HEK293 (cell line): ENCODE results near the gene AIG1.

Experiments
- CTCF ChIA-PET: fragments of 350-600 bp; formaldehyde crosslinking; extraction: SDS; loops from one replicate; lab custom pipeline; 2021; ENCODE audit warnings: antibody characterized with exemption; lab: Yijun Ruan, JAX
- POLR2A ChIA-PET: fragments of 300-600 bp; formaldehyde crosslinking; extraction: SDS; loops from one replicate; lab custom pipeline; 2020; ENCODE audit warnings: antibody characterized with exemption, inconsistent platforms; lab: Yijun Ruan, JAX
- H3K27ac ChIP-seq: fragments of 200-500 bp; sonication (Bioruptor generic); 2 replicates; pipeline ENCODE4 v1.5.1; 2014; ENCODE audit warnings: low read depth, low read length, control low read depth, inconsistent platforms; ENCODE audit errors: extremely low read depth
- H3K36me3 ChIP-seq, 2 experiments: fragments of 200-500 bp in 1 of 2; sonication (Bioruptor generic) in 1 of 2; 1 replicate in 1 of 2; 2 replicates in 1 of 2; pipeline ENCODE4 v1.5.1; 2014 to 2017; ENCODE audit warnings: inconsistent platforms in 2 of 2, low read length in 2 of 2; ENCODE audit not compliant: control insufficient read depth in 2 of 2, insufficient read depth in 1 of 2
- H3K4me1 ChIP-seq: fragments of 200-500 bp; sonication (Bioruptor generic); 2 replicates; pipeline ENCODE4 v1.5.1; 2014; ENCODE audit warnings: mild to moderate bottlenecking, low read length, inconsistent platforms; ENCODE audit not compliant: control insufficient read depth, insufficient read depth
- H3K4me3 ChIP-seq: 2 replicates; pipeline ENCODE4 v1.5.1; 2011; ENCODE audit warnings: low read depth, mild to moderate bottlenecking, control low read depth, low read length, moderate library complexity
- H3K9me3 ChIP-seq: fragments of 200-500 bp; sonication (Bioruptor generic); 2 replicates; pipeline ENCODE4 v1.5.1; 2014; ENCODE audit warnings: low read depth, low read length, inconsistent platforms; ENCODE audit not compliant: control insufficient read depth, insufficient read depth
- GLI2 ChIP-seq: fragments of 450-650 bp; formaldehyde crosslinking; IDR thresholded peaks from 2 replicates; pipeline ENCODE4; 2017; ENCODE audit warnings: missing biosample characterization, missing genetic modification characterization, low read depth, borderline replicate concordance
- GLIS2 ChIP-seq: fragments of 450-650 bp; formaldehyde crosslinking; IDR thresholded peaks from 2 replicates; pipeline ENCODE4 v1.5.1; 2016; ENCODE audit warnings: missing biosample characterization, missing genetic modification characterization
- KLF7 ChIP-seq: fragments of 450-650 bp; formaldehyde crosslinking; IDR thresholded peaks from 2 replicates; pipeline ENCODE4 v1.5.1; 2016; ENCODE audit warnings: missing biosample characterization, missing genetic modification characterization, borderline replicate concordance
- SCRT1 ChIP-seq: fragments of 450-650 bp; formaldehyde crosslinking; IDR thresholded peaks from 2 replicates; pipeline ENCODE4 v1.5.1; 2016; ENCODE audit warnings: missing biosample characterization, missing genetic modification characterization, borderline replicate concordance
- SP3 ChIP-seq: fragments of 450-650 bp; formaldehyde crosslinking; IDR thresholded peaks from 2 replicates; pipeline ENCODE4 v1.5.1; 2016; ENCODE audit warnings: missing biosample characterization, missing genetic modification characterization
- SP7 ChIP-seq: fragments of 450-650 bp; formaldehyde crosslinking; IDR thresholded peaks from 2 replicates; pipeline ENCODE4 v1.5.1; 2016; ENCODE audit warnings: missing biosample characterization, missing genetic modification characterization
- ZBTB1 ChIP-seq: fragments of 450-650 bp; formaldehyde crosslinking; IDR thresholded peaks from 2 replicates; pipeline ENCODE4 v1.5.1; 2016; ENCODE audit warnings: missing biosample characterization, missing genetic modification characterization
- ZBTB21 ChIP-seq: fragments of 450-650 bp; formaldehyde crosslinking; IDR thresholded peaks from 2 replicates; pipeline ENCODE4 v1.5.1; 2017; ENCODE audit warnings: missing biosample characterization, missing genetic modification characterization
- ZBTB48 ChIP-seq: fragments of 450-650 bp; formaldehyde crosslinking; IDR thresholded peaks from 2 replicates; pipeline ENCODE4 v1.5.1; 2016; ENCODE audit warnings: missing biosample characterization, missing genetic modification characterization
- ZNF311 ChIP-seq: fragments of 450-650 bp; formaldehyde crosslinking; IDR thresholded peaks from 2 replicates; pipeline ENCODE4 v1.5.1; 2017; ENCODE audit warnings: missing biosample characterization, missing genetic modification characterization, borderline replicate concordance
- ZNF521 ChIP-seq: fragments of 450-650 bp; formaldehyde crosslinking; IDR thresholded peaks from 2 replicates; pipeline ENCODE4 v1.5.1; 2017; ENCODE audit warnings: missing biosample characterization, mild to moderate bottlenecking, missing genetic modification characterization
- ZNF596 ChIP-seq: fragments of 450-650 bp; IDR thresholded peaks from 2 replicates; pipeline ENCODE4 v1.5.0; 2018; ENCODE audit warnings: missing biosample characterization, mild to moderate bottlenecking, missing genetic modification characterization, moderate library complexity
- ZNF677 ChIP-seq: fragments of 450-650 bp; IDR thresholded peaks from 2 replicates; pipeline ENCODE4 v1.5.0; 2018; ENCODE audit warnings: missing biosample characterization, mild to moderate bottlenecking, missing genetic modification characterization, moderate library complexity
- ZNF785 ChIP-seq: fragments of 450-650 bp; formaldehyde crosslinking; IDR thresholded peaks from 2 replicates; pipeline ENCODE4 v1.5.1; 2016; ENCODE audit warnings: missing biosample characterization, missing genetic modification characterization
- TF ChIP-seq, protein P1 (sequence below): fragments of 450-650 bp; formaldehyde crosslinking; IDR thresholded peaks from 2 replicates; pipeline ENCODE4 v1.5.1; 2016; ENCODE audit warnings: missing biosample characterization, missing genetic modification characterization
- TF ChIP-seq, protein P2 (sequence below): fragments of 450-650 bp; formaldehyde crosslinking; IDR thresholded peaks from 2 replicates; pipeline ENCODE4 v1.5.1; 2017; ENCODE audit warnings: missing biosample characterization, missing genetic modification characterization
- TF ChIP-seq, protein P3 (sequence below): IDR thresholded peaks from 2 replicates; pipeline ENCODE4 v1.6.1; 2011; ENCODE audit warnings: mild to moderate bottlenecking, low read depth, low read length, borderline replicate concordance
- TF ChIP-seq, protein P4 (sequence below): fragments of 450-650 bp; formaldehyde crosslinking; IDR thresholded peaks from 2 replicates; pipeline ENCODE4 v1.5.1; 2016; ENCODE audit warnings: missing biosample characterization, missing genetic modification characterization, low read depth

AIG1 gene

DNA sequence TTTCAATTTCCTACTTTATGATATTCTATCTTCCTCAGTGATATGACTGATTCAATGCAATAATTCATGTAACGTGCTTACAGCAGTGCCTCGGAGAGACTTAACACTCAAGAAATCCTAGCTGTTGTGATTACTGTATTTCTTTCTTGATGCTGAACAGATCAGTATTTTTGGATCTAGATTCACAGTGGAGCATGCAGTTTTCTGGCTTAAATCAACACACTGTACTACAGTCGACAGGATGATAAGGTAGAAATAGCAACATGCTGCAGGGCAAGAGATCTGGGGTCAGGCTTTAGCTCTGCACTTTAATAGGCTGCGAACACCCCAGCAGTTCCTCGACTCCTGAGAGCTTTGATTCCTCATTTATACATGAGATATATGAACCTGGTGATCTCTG, 161.0 kb downstream of the AIG1 start:
- POLR2A ChIA-PET = no interaction called here
- Histone ChIP-seq H3K36me3 (no peaks in the 10 kb centered on the region), H3K4me1 (no peaks in the 10 kb centered on the region), H3K27ac (no peak overlapping the region), H3K4me3 (no peak overlapping the region), H3K9me3 (no peaks in the 10 kb centered on the region)
- no peak for TF ChIP-seq GLI2 (tag by site-specific recombination)
- TF ChIP-seq, protein P1, sequence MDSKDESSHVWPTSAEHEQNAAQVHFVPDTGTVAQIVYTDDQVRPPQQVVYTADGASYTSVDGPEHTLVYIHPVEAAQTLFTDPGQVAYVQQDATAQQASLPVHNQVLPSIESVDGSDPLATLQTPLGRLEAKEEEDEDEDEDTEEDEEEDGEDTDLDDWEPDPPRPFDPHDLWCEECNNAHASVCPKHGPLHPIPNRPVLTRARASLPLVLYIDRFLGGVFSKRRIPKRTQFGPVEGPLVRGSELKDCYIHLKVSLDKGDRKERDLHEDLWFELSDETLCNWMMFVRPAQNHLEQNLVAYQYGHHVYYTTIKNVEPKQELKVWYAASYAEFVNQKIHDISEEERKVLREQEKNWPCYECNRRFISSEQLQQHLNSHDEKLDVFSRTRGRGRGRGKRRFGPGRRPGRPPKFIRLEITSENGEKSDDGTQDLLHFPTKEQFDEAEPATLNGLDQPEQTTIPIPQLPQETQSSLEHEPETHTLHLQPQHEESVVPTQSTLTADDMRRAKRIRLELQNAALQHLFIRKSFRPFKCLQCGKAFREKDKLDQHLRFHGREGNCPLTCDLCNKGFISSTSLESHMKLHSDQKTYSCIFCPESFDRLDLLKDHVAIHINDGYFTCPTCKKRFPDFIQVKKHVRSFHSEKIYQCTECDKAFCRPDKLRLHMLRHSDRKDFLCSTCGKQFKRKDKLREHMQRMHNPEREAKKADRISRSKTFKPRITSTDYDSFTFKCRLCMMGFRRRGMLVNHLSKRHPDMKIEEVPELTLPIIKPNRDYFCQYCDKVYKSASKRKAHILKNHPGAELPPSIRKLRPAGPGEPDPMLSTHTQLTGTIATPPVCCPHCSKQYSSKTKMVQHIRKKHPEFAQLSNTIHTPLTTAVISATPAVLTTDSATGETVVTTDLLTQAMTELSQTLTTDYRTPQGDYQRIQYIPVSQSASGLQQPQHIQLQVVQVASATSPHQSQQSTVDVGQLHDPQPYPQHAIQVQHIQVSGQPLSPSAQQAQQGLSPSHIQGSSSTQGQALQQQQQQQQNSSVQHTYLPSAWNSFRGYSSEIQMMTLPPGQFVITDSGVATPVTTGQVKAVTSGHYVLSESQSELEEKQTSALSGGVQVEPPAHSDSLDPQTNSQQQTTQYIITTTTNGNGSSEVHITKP (tag by site-specific recombination) = no peak
- TF ChIP-seq SP7 (tag by site-specific recombination) = no peak
- TF ChIP-seq ZNF785 (tag by site-specific recombination) = no peak
- no peak for TF ChIP-seq KLF7 (tag by site-specific recombination)
- TF ChIP-seq SP3 (tag by site-specific recombination) = no peak
- TF ChIP-seq, protein P2, sequence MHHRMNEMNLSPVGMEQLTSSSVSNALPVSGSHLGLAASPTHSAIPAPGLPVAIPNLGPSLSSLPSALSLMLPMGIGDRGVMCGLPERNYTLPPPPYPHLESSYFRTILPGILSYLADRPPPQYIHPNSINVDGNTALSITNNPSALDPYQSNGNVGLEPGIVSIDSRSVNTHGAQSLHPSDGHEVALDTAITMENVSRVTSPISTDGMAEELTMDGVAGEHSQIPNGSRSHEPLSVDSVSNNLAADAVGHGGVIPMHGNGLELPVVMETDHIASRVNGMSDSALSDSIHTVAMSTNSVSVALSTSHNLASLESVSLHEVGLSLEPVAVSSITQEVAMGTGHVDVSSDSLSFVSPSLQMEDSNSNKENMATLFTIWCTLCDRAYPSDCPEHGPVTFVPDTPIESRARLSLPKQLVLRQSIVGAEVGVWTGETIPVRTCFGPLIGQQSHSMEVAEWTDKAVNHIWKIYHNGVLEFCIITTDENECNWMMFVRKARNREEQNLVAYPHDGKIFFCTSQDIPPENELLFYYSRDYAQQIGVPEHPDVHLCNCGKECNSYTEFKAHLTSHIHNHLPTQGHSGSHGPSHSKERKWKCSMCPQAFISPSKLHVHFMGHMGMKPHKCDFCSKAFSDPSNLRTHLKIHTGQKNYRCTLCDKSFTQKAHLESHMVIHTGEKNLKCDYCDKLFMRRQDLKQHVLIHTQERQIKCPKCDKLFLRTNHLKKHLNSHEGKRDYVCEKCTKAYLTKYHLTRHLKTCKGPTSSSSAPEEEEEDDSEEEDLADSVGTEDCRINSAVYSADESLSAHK = no peak
- no peak for TF ChIP-seq GLIS2 (tag by site-specific recombination)
- no peak for TF ChIP-seq ZNF521 (tag by site-specific recombination)
- no peak for TF ChIP-seq ZBTB48 (tag by site-specific recombination)
- TF ChIP-seq, protein P3, sequence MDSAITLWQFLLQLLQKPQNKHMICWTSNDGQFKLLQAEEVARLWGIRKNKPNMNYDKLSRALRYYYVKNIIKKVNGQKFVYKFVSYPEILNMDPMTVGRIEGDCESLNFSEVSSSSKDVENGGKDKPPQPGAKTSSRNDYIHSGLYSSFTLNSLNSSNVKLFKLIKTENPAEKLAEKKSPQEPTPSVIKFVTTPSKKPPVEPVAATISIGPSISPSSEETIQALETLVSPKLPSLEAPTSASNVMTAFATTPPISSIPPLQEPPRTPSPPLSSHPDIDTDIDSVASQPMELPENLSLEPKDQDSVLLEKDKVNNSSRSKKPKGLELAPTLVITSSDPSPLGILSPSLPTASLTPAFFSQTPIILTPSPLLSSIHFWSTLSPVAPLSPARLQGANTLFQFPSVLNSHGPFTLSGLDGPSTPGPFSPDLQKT = no peak
- TF ChIP-seq SCRT1 (tag by site-specific recombination) = no peak
- TF ChIP-seq, protein P4, sequence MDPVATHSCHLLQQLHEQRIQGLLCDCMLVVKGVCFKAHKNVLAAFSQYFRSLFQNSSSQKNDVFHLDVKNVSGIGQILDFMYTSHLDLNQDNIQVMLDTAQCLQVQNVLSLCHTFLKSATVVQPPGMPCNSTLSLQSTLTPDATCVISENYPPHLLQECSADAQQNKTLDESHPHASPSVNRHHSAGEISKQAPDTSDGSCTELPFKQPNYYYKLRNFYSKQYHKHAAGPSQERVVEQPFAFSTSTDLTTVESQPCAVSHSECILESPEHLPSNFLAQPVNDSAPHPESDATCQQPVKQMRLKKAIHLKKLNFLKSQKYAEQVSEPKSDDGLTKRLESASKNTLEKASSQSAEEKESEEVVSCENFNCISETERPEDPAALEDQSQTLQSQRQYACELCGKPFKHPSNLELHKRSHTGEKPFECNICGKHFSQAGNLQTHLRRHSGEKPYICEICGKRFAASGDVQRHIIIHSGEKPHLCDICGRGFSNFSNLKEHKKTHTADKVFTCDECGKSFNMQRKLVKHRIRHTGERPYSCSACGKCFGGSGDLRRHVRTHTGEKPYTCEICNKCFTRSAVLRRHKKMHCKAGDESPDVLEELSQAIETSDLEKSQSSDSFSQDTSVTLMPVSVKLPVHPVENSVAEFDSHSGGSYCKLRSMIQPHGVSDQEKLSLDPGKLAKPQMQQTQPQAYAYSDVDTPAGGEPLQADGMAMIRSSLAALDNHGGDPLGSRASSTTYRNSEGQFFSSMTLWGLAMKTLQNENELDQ (tag by site-specific recombination) = no peak
- no peak for TF ChIP-seq ZNF596 (tag by site-specific recombination)
- TF ChIP-seq ZNF677 (tag by site-specific recombination) = no peak
- no peak for TF ChIP-seq ZBTB21 (tag by site-specific recombination)
- TF ChIP-seq ZBTB1 = no peak
- TF ChIP-seq ZNF311 (tag by site-specific recombination) = no peak
- CTCF ChIA-PET = interaction anchor here (2.2 kb wide), 1 partner anchor 11 kb away, joined by 10 read pairs; no protein-coding TSS in a partner anchor
